Activated naive CD4-positive, alpha-beta T cell treated with anti-CD3 and anti-CD28 coated beads, Interleukin-2, amount 50 U/mL, for 24 hours (primary cell): ENCODE measurements around the gene ZNF367.

Experiments
- H3K27ac Mint-ChIP-seq: one replicate; pipeline ENCODE4 v1.8.0; 2021; ENCODE audit warnings: mild to moderate bottlenecking, mixed read lengths
- H3K27me3 Mint-ChIP-seq: one replicate; pipeline ENCODE4 v1.8.0; 2021; ENCODE audit warnings: mixed read lengths
- H3K36me3 Mint-ChIP-seq: one replicate; pipeline ENCODE4 v1.8.0; 2021; ENCODE audit warnings: mixed read lengths
- H3K4me1 Mint-ChIP-seq: one replicate; pipeline ENCODE4 v1.8.0; 2021; ENCODE audit warnings: mixed read lengths
- H3K4me3 Mint-ChIP-seq: one replicate; pipeline ENCODE4 v1.8.0; 2021; ENCODE audit warnings: mild to moderate bottlenecking, mixed read lengths
- H3K9me3 Mint-ChIP-seq: one replicate; pipeline ENCODE4 v1.8.0; 2021; ENCODE audit warnings: mixed read lengths

Gene ZNF367

DNA sequence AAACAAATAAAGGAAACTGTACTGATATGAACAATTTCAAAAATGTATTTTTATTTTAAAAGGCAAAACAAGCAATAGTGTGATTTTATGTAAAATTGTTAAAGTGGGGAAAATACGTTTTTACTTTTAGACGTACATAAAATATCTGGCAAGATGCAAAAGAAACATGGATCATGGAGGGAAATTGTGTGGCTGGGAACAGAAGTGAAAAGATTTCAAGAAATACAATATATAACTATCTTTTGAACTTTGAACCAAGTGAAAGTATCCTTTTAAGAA, 1.5 kb upstream of the ZNF367 start:
- H3K36me3 Mint-ChIP-seq, result no peaks in the 10 kb centered on the region
- H3K27me3 Mint-ChIP-seq, result no peaks in the 10 kb centered on the region
- peak overlapping the region; percentile 66 for H3K27ac Mint-ChIP-seq
- H3K4me1 Mint-ChIP-seq, result peaks cover 31% of the 10 kb centered on the region
- H3K9me3 Mint-ChIP-seq, result no peaks in the 10 kb centered on the region
- H3K4me3 Mint-ChIP-seq, result peak overlapping the region; percentile 79

- Mint-ChIP-seq H3K36me3 (no peaks in the 10 kb centered on the region), H3K27me3 (no peaks in the 10 kb centered on the region), H3K27ac (peak overlapping the region; percentile 66)
Measured at GRCh38 chr9:96418920-96419690, 935 bp upstream of the ZNF367 start.

DNA sequence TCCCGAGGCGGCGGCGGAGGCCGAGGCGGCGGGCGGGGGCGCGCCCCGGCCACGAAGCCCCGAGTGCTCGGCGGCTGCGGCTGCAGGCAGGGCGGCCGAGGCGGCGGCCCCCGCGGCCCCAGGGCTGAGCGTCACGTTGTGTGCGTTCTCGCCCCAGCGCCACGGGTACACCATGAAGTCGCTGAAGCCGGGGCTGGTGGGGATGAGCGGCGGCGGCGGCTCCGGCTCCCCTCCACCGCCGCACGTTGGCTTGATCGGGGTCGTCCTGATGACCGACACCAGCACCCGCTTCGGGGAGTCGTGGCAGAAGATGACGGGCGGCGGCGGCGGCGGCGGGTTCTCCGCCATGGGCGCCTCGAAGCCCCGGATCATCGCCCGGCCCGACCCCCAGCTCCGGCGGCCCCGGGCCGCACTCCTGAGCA, 498 bp downstream of the ZNF367 start:
- Mint-ChIP-seq H3K4me1 (peaks cover 47% of the 10 kb centered on the region), H3K4me3 (peak overlapping the region; percentile 90), H3K9me3 (no peaks in the 10 kb centered on the region), H3K27ac (peak overlapping the region; percentile 91), H3K27me3 (no peaks in the 10 kb centered on the region), H3K36me3 (no peaks in the 10 kb centered on the region)

More at GRCh38 chr9:96418920-96419690, 935 bp upstream of the ZNF367 start:
- H3K4me1 Mint-ChIP-seq, result peaks cover 32% of the 10 kb centered on the region
- no peaks in the 10 kb centered on the region for H3K9me3 Mint-ChIP-seq
- H3K4me3 Mint-ChIP-seq, result peak overlapping the region; percentile 86

GRCh38 chr9:96417051-96417586, 1.1 kb downstream of the ZNF367 start:
- no peaks in the 10 kb centered on the region for H3K27me3 Mint-ChIP-seq
- H3K9me3 Mint-ChIP-seq, result no peaks in the 10 kb centered on the region
- peak overlapping the region; percentile 94 for H3K4me3 Mint-ChIP-seq
- H3K36me3 Mint-ChIP-seq, result no peaks in the 10 kb centered on the region
- peak overlapping the region; percentile 87 for H3K27ac Mint-ChIP-seq
- peaks cover 52% of the 10 kb centered on the region for H3K4me1 Mint-ChIP-seq

DNA sequence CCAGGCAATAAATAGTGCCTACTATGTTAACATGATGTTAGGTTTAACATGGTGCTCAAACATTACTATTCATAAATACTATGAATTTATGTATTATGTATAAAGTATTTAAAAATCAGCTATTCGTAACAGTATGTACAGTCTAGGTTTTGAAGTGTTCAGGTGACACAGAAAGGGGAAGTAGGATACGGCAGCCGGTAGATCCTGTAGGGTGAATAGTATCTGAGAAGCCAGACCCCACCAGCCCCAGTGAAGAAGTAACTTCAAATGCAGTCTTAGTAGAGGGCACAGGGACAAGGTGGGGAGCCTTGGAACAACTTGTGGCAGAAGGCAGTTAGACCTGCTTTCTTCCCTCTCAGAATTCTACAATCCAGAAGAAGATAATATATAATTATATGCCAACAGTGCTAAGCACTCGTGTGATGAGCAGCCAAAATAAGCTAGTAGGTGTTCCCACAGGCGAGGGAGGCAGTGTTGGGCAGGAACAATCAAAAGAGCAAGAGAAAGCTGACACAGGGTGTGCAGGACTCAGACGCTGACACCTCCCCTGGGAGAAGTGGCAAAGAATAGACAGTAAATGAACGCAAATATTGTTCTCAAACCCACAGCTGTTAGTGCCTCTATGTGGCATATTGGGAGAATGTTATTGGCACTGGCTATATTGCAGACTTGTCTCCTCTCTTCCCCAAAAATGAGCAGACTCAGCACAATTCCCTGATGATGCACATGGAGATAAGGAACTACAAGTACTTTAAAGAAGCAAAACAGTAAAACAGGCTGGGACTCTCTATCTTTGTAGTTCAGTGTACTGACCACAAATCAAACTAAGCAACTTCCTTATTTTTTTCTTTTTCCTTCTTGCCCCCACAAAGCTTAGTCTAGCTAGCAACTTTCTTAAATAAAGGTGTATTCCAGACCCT, 4.6 kb downstream of the ZNF367 start:
- H3K27me3 Mint-ChIP-seq, result no peaks in the 10 kb centered on the region
- no peaks in the 10 kb centered on the region for H3K36me3 Mint-ChIP-seq
- H3K27ac Mint-ChIP-seq, result peak overlapping the region; percentile 48
- H3K9me3 Mint-ChIP-seq, result no peaks in the 10 kb centered on the region
- peak overlapping the region; percentile 34 for H3K4me3 Mint-ChIP-seq
- H3K4me1 Mint-ChIP-seq, result peaks cover 41% of the 10 kb centered on the region

GRCh38 chr9:96412174-96412913, 5.8 kb downstream of the ZNF367 start:
- H3K9me3 Mint-ChIP-seq, result no peaks in the 10 kb centered on the region
- H3K4me3 Mint-ChIP-seq, result no peak overlapping the region
- H3K36me3 Mint-ChIP-seq, result no peaks in the 10 kb centered on the region
- H3K27ac Mint-ChIP-seq, result no peak overlapping the region
- peaks cover 43% of the 10 kb centered on the region for H3K4me1 Mint-ChIP-seq
- no peaks in the 10 kb centered on the region for H3K27me3 Mint-ChIP-seq

DNA sequence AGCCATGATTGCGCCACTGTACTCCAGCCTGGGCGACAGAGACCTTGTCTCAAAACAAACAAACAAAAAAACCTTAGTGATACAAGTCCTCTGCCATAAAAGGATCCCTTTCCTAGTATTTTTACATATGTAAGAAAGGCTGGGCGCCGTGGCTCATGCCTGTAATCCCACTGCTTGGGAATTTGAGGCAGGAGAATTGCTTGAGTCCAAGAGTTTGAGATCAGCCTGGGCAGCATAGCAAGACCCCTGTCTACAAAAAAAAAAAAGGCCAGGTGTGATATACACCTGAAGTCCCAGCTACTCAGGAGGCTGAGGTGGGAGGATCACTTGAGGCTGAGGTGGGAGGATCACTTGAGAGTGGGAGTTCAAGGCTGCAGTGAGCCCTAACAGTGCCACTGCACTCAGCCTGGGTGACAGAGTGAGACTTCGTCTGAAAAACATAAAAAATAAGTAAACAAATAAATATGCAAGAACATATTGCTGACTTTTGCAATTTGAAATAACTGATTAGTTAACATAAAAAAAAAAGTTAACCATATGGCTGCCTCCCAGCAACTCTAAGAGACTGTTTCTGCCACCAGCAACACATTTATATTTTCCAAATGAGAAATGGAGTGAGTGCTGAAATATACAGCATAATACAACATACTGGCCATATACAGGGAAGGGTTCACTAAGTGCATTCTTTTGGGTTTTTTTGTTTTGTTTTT, 6.9 kb downstream of the ZNF367 start:
- Mint-ChIP-seq H3K27ac (no peak overlapping the region), H3K27me3 (no peaks in the 10 kb centered on the region), H3K9me3 (no peaks in the 10 kb centered on the region), H3K4me3 (no peak overlapping the region), H3K4me1 (peaks cover 38% of the 10 kb centered on the region), H3K36me3 (no peaks in the 10 kb centered on the region)

DNA sequence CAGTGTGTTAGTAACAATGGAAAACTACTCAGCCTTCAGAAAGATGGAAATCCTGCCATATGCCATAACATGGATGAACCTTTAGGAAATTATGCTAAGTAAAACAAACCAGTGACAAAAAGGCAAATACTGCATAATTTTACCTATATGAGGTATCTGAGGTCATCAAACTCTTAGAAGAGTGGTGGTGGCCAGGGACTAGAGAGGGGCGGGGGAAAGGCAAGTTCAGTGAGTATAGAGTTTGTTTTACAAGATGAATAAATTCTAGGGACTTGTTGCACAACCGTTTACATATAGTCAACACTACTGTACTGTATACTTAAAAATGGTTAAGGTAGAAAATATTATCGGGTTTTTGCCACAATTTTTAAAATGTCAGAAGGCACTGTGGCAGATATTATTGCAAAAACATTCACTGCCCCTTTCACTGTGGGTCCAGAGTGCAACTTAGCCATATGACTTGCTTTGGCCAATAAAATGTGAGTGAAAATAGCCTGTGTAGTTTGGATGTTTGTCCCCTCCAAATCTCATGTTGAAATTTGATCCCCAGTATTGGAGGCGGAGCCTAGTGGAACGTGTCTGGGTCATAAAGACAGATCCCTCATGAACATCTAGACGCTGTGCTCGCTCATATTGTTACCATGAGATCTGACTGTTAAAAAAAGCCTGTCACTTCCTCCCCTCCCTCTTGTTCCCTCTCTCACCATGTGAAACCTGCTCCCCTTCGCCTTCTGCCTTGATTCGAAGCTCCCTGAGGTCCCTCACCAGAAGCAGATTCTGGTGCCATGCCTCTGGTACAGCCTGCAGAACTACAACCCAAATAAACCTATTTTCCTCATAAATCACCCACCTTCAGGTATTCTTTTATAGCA, 9.5 kb downstream of the ZNF367 start:
- Mint-ChIP-seq H3K9me3 (no peaks in the 10 kb centered on the region), H3K36me3 (no peaks in the 10 kb centered on the region), H3K27ac (no peak overlapping the region), H3K4me1 (peaks cover 29% of the 10 kb centered on the region), H3K27me3 (no peaks in the 10 kb centered on the region), H3K4me3 (no peak overlapping the region)

GRCh38 chr9:96400132-96400910, 17.8 kb downstream of the ZNF367 start:
- Mint-ChIP-seq H3K4me3 (peak overlapping the region; percentile 20), H3K27ac (peak overlapping the region; percentile 27), H3K4me1 (peaks cover 25% of the 10 kb centered on the region), H3K9me3 (peaks cover 10% of the 10 kb centered on the region), H3K36me3 (peaks cover 10% of the 10 kb centered on the region), H3K27me3 (no peaks in the 10 kb centered on the region)

GRCh38 chr9:96399325-96399633, 18.9 kb downstream of the ZNF367 start:
- Mint-ChIP-seq H3K4me3 (peak overlapping the region; percentile 33), H3K36me3 (peaks cover 10% of the 10 kb centered on the region), H3K27ac (peak overlapping the region; percentile 65), H3K27me3 (no peaks in the 10 kb centered on the region), H3K9me3 (peaks cover 10% of the 10 kb centered on the region), H3K4me1 (peaks cover 25% of the 10 kb centered on the region)

- peaks cover 10% of the 10 kb centered on the region for H3K9me3 Mint-ChIP-seq
- peaks cover 25% of the 10 kb centered on the region for H3K4me1 Mint-ChIP-seq
- peaks cover 10% of the 10 kb centered on the region for H3K36me3 Mint-ChIP-seq
- no peaks in the 10 kb centered on the region for H3K27me3 Mint-ChIP-seq
- peak overlapping the region; percentile 33 for H3K4me3 Mint-ChIP-seq
- H3K27ac Mint-ChIP-seq, result peak overlapping the region; percentile 65
Measured at GRCh38 chr9:96398582-96399324, 19.4 kb downstream of the ZNF367 start.

- Mint-ChIP-seq H3K36me3 (peaks cover 13% of the 10 kb centered on the region), H3K4me1 (peaks cover 29% of the 10 kb centered on the region), H3K4me3 (no peak overlapping the region), H3K27ac (no peak overlapping the region), H3K9me3 (peaks cover 10% of the 10 kb centered on the region), H3K27me3 (no peaks in the 10 kb centered on the region)
Measured at GRCh38 chr9:96395964-96396363, 22.2 kb downstream of the ZNF367 start.

DNA sequence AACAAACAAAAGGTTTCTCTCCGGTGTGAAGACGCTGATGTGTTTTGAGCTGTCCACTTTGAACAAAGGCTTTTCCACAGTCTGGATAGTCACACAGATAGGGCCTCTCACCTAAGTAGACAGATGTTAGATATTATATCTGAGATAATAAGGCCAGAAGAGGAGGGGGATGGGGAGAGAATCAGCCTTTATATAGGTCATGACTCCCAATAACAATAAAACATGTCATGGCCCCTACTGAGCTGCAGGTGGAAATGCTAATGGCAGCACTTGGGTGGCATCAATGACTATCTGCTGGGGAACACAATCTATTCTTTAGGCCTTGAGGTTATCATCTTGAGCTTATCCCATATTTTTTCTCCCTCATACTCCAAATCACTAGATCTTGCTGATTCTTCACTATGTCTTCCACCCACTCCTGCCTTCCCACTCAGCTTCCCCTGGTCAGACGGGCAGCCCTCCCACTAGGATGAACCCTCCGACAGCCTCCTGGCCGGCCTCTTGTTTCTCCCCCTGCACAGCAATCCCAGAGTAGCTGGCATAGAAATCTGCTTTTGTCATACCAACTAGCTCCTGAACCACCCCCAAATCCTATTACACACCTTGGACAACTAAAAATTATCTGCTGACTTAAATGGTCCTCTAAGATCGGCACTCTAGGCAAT, 23.2 kb downstream of the ZNF367 start:
- Mint-ChIP-seq H3K27me3 (no peaks in the 10 kb centered on the region), H3K9me3 (peaks cover 4% of the 10 kb centered on the region), H3K4me1 (peaks cover 22% of the 10 kb centered on the region), H3K4me3 (no peak overlapping the region), H3K27ac (no peak overlapping the region), H3K36me3 (peaks cover 8% of the 10 kb centered on the region)
